ENCODE measurements around the gene MX1. TPM values are rescaled to one million over a fixed set of nuclear protein-coding genes. Genes with fewer than 3 reads are reported as not detected.
"Not testable (repeated sequence)": the region's sequence is repeated elsewhere in the genome, so short reads cannot be mapped to it uniquely, and the experiment has no call there.

The MX1 gene
- polyA plus RNA-seq, 3 donors, result 42.7 to 73.3 (median 60.5) TPM

DNA sequence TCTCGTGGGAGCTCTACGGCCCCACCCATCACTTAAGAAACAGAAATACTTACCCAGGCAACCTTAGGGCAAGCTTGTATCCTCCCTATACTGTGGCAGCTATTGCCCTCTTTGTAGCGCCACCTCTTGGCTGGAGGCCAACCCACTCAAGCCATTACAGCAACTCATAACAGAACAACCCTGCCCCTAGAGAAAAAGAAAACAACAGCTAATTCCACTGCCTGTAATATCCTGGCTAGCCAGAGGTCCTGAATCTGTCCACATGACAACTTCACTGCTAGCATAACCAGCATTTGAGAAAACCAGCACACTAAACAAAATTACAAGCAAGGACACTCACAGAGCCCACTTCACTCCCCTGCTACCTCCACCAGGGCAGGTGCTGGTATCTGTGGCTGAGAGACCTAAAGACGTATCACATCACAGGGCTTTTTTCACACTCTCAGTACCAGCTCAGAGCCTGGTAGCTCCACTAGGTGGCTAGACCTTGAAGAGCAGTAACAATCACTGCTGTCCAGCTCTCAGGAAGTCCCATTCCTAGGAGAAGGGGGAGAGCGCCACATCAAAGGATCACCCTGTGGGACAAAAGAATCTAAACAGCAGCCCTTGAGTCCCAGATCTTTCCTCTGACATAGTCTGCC lies 14.5 kb upstream of the MX1 start:
- H3K4me3 Mint-ChIP-seq, result no peak overlapping the region
- H3K9ac ChIP-seq (ENCODE audit: insufficient read depth, low read length, poor library complexity, severe bottlenecking), result no peak overlapping the region
- H3K9me3 Mint-ChIP-seq, result peaks cover 3 to 18% (median 11%) of the 10 kb centered on the region in 7 donors
- H3K4me3 ChIP-seq (replicated peaks in 1 of 3; ENCODE audit: low read depth in 2 of 3, low read length in 3 of 3), result no peak overlapping the region
- H3K36me3 Mint-ChIP-seq, result peaks cover 44 to 47% of the 10 kb centered on the region in 2 donors
- peaks cover 0 to 3% (median 2%) of the 10 kb centered on the region in 3 donors for H3K27me3 Mint-ChIP-seq (ENCODE audit: low read depth in 3 of 3)
- peaks cover 2 to 5% of the 10 kb centered on the region in 2 donors for H3K9me3 ChIP-seq (replicated peaks in 1 of 2; ENCODE audit: control insufficient read depth in 1 of 2, insufficient read depth in 1 of 2, low read length in 2 of 2)
- no peak for DNase-seq
- intact Hi-C loops (cut with micrococcal nuclease), result no loop called here
- peak overlapping the region in 1 of 2 donors; percentile 17 for H3K27ac ChIP-seq (ENCODE audit: low read depth in 1 of 2, low read length in 2 of 2)
- H3K4me2 ChIP-seq (replicated peaks; ENCODE audit: extremely low read depth, low read length, poor library complexity, severe bottlenecking), result no peak overlapping the region
- TF ChIP-seq, protein P1, sequence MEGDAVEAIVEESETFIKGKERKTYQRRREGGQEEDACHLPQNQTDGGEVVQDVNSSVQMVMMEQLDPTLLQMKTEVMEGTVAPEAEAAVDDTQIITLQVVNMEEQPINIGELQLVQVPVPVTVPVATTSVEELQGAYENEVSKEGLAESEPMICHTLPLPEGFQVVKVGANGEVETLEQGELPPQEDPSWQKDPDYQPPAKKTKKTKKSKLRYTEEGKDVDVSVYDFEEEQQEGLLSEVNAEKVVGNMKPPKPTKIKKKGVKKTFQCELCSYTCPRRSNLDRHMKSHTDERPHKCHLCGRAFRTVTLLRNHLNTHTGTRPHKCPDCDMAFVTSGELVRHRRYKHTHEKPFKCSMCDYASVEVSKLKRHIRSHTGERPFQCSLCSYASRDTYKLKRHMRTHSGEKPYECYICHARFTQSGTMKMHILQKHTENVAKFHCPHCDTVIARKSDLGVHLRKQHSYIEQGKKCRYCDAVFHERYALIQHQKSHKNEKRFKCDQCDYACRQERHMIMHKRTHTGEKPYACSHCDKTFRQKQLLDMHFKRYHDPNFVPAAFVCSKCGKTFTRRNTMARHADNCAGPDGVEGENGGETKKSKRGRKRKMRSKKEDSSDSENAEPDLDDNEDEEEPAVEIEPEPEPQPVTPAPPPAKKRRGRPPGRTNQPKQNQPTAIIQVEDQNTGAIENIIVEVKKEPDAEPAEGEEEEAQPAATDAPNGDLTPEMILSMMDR (IDR thresholded peaks at IDR 0.05), result peak; percentile 19
- peak overlapping the region in 3 of 7 donors; percentile 7 to 49 (median 11) for H3K27ac Mint-ChIP-seq
- no peaks in the 10 kb centered on the region for H3K27me3 ChIP-seq (ENCODE audit: control insufficient read depth in 2 of 2, insufficient read depth in 2 of 2, low read length in 2 of 2)
- peaks cover 36 to 42% of the 10 kb centered on the region in 2 donors for H3K36me3 ChIP-seq (replicated peaks in 1 of 2; ENCODE audit: control insufficient read depth in 1 of 2, insufficient read depth in 2 of 2, low read length in 2 of 2)
- no peak overlapping the region for H2AFZ ChIP-seq (ENCODE audit: insufficient read depth, low read depth, low read length, poor library complexity, severe bottlenecking)
- H3K4me1 Mint-ChIP-seq, result peaks cover 25% of the 10 kb centered on the region
- H4K20me1 ChIP-seq (ENCODE audit: insufficient read depth, low read length), result no peaks in the 10 kb centered on the region
- no peaks in the 10 kb centered on the region for H3K79me2 ChIP-seq (ENCODE audit: insufficient read depth, low read length)
- 70% methylated on average over 1 of the region's 5 CpGs for WGBS (ENCODE audit: insufficient coverage)
- peaks cover 10 to 14% of the 10 kb centered on the region in 2 donors for H3K4me1 ChIP-seq (ENCODE audit: control insufficient read depth in 1 of 2, insufficient read depth in 2 of 2, low read length in 2 of 2)

- H4K20me1 ChIP-seq (ENCODE audit: insufficient read depth, low read length); H3K36me3 Mint-ChIP-seq; H3K9ac ChIP-seq (ENCODE audit: insufficient read depth, low read length, poor library complexity, severe bottlenecking); DNase-seq; H3K27ac ChIP-seq (ENCODE audit: low read depth in 1 of 2, low read length in 2 of 2); H2AFZ ChIP-seq (ENCODE audit: insufficient read depth, low read depth, low read length, poor library complexity, severe bottlenecking); H3K27me3 Mint-ChIP-seq (ENCODE audit: low read depth in 3 of 3); H3K9me3 ChIP-seq (replicated peaks in 1 of 2; ENCODE audit: control insufficient read depth in 1 of 2, insufficient read depth in 1 of 2, low read length in 2 of 2); H3K4me3 Mint-ChIP-seq; H3K36me3 ChIP-seq (replicated peaks in 1 of 2; ENCODE audit: control insufficient read depth in 1 of 2, insufficient read depth in 2 of 2, low read length in 2 of 2); H3K27ac Mint-ChIP-seq; intact Hi-C loops (cut with micrococcal nuclease); H3K27me3 ChIP-seq (ENCODE audit: control insufficient read depth in 2 of 2, insufficient read depth in 2 of 2, low read length in 2 of 2); H3K4me3 ChIP-seq (replicated peaks in 1 of 3; ENCODE audit: low read depth in 2 of 3, low read length in 3 of 3); H3K79me2 ChIP-seq (ENCODE audit: insufficient read depth, low read length); H3K4me2 ChIP-seq (replicated peaks; ENCODE audit: extremely low read depth, low read length, poor library complexity, severe bottlenecking): not testable (repeated sequence)
- Mint-ChIP-seq H3K4me1 (peaks cover 38% of the 10 kb centered on the region), H3K9me3 (peaks cover 0 to 18% (median 3%) of the 10 kb centered on the region in 7 donors)
- no CpG with 5 or more reads among the region's 2 CpGs for WGBS (ENCODE audit: insufficient coverage)
- peaks cover 23 to 27% of the 10 kb centered on the region in 2 donors for H3K4me1 ChIP-seq (ENCODE audit: control insufficient read depth in 1 of 2, insufficient read depth in 2 of 2, low read length in 2 of 2)
Observed at GRCh38 chr21:41417505-41417904, 8.5 kb upstream of the MX1 start.
